Astrocyte of the hippocampus (primary cell): ENCODE results near the gene MLX.
A peak's percentile ranks its signal among the peaks of the same experiment; 100 is the strongest.
"Not testable (repeated sequence)": the region's sequence is repeated elsewhere in the genome, so short reads cannot be mapped to it uniquely, and the experiment has no call there.

Experiments used
- DNase-seq: peaks from one replicate; pipeline ENCODE4 v3.0.0; 2011; ENCODE audit warnings: low read depth, low spot score

Gene MLX

DNA sequence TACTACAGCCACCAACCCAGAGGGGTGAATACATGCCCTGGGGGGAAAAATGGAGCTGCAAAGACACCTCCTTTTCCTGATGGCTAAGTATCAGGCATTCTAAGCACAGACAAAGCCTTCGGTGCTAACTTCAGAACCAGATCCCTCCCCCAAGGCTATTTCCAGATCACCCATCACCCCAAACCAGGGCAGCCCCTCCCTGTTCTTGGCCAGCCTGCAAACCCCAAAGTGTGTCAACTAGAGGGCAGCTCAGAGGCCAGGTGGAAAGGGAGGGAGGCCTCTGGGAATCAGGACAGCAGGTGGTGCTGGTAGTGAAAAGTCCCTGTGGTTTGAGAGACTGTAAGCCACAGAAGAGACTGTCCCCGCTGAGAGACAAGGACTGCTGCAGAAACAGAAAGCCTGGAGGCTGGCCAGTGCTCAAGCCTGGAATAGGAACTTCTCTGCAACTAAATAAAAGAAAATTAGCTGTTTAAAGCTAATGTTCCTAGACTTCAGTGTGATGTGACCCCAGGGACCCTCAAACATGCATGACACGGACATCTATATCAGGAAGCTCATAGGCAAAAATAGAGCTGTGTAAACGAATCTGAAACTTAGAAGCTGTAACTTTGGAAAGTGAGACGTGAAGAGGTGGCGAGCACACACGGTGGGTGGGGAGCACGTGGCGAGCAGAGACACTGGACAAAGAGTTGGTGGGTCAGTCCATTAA lies 51.7 kb downstream of the MLX start:
- DNase-seq: peak; percentile 33

DNA sequence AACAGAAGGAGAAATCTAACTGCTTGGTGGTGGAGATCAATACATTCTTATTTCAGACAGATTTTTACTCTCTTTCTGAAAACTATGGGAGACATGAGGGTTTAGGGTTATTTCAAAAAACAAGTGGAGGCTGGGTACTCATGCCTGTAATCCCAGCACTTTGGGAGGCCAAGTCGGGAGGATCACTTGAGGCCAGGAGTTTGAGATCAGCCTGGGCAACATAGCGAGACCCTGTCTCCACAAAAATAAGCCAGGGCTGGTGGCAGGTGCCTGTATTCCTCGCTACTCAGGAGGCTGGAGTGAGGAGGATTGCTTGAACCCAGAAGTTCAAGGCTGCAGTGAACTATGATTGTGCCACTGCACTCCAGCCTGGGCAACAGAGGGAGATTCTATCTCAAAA lies 55.1 kb downstream of the MLX start:
- not testable (repeated sequence) for DNase-seq
